Erythroblast (primary cell): ENCODE data around the gene OTOGL.

Experiments used
- GATA1 ChIP-seq: IDR thresholded peaks from 2 replicates; pipeline ENCODE4 v1.6.1; 2011; ENCODE audit warnings: low read depth, mild to moderate bottlenecking, control low read depth, low read length, moderate library complexity
- POLR2A ChIP-seq: IDR thresholded peaks from 2 replicates; pipeline ENCODE4 v1.6.1; 2011; ENCODE audit warnings: mild to moderate bottlenecking, low read length

- TF ChIP-seq POLR2A (no peak), GATA1 (no peak)
Observed at GRCh38 chr12:80400571-80400991, 301.2 kb downstream of the OTOGL start.
